Lower lobe of right lung (tissue), 2 donors: ENCODE measurements around the gene RETREG2. TPM values are rescaled to one million over a fixed set of nuclear protein-coding genes. Genes with fewer than 3 reads are reported as not detected.

Experiments used
- ATAC-seq, 2 donors: fragments of 200-7000 bp; cut with Tn5 transposase; one replicate each; pipeline ENCODE4 v1.9.1; 2020 to 2022; ENCODE audit warnings: mild to moderate bottlenecking in 2 of 2, moderate library complexity in 2 of 2
- DNase-seq: peaks from one replicate; pipeline ENCODE4 v3.0.0-alpha.2; 2020
- H3K27ac ChIP-seq: fragments of 200-600 bp; one replicate; pipeline ENCODE4 v1.8.0; 2022
- H3K27me3 ChIP-seq: fragments of 200-600 bp; one replicate; pipeline ENCODE4 v1.8.0; 2022; ENCODE audit warnings: low read depth
- H3K36me3 ChIP-seq: fragments of 200-600 bp; one replicate; pipeline ENCODE4 v1.8.0; 2022; ENCODE audit warnings: mild to moderate bottlenecking
- H3K4me1 ChIP-seq: fragments of 200-600 bp; one replicate; pipeline ENCODE4 v1.8.0; 2022
- H3K4me3 ChIP-seq: fragments of 200-600 bp; one replicate; pipeline ENCODE4 v1.8.0; 2022; ENCODE audit warnings: mild to moderate bottlenecking
- H3K9me3 ChIP-seq: fragments of 200-600 bp; one replicate; pipeline ENCODE4 v1.8.0; 2022
- CTCF ChIP-seq: fragments of 200-600 bp; IDR thresholded peaks from one replicate; pipeline ENCODE4 v1.8.0; 2022; ENCODE audit warnings: antibody characterized with exemption, mild to moderate bottlenecking
- intact Hi-C: fragments of 100-400 bp; cut with DNase I; formaldehyde crosslinking; loops from one replicate; pipeline ENCODE4 v1.11.0; 2022
- total RNA-seq: library from RNA; stranded (reverse); fragmentation: NEBNext Ultra II Directional; extraction: Animal tissue kit (Norgen Biotek cat#: 25700); gene quantifications from one replicate; pipeline ENCODE4 v1.2.1, GENCODE V29; 2021
- donor health status: DM: no; HTN: yes; CAD: no; lungs with severe emphysema.

RETREG2 gene
- total RNA-seq, 1 donor from 2014 or later: 82.3 TPM

- Histone ChIP-seq H3K36me3 (peaks cover 52% of the 10 kb centered on the region), H3K27me3 (no peaks in the 10 kb centered on the region), H3K27ac (no peak overlapping the region), H3K4me3 (no peak overlapping the region), H3K9me3 (no peaks in the 10 kb centered on the region), H3K4me1 (peaks cover 19% of the 10 kb centered on the region)
- no peak for ATAC-seq
- no peak for DNase-seq
- intact Hi-C loops: no loop called here
- no peak for TF ChIP-seq CTCF
These were observed 32.3 kb downstream of the RETREG2 start for GRCh38 chr2:219210196-219210885.

- Histone ChIP-seq H3K36me3 (peaks cover 57% of the 10 kb centered on the region), H3K4me3 (no peak overlapping the region)
These were observed 32.8 kb downstream of the RETREG2 start for GRCh38 chr2:219210886-219211362.

GRCh38 chr2:219213026-219213415, 34.9 kb downstream of the RETREG2 start:
- Histone ChIP-seq H3K27me3 (no peaks in the 10 kb centered on the region), H3K4me1 (peaks cover 20% of the 10 kb centered on the region), H3K36me3 (peaks cover 57% of the 10 kb centered on the region), H3K9me3 (no peaks in the 10 kb centered on the region), H3K27ac (no peak overlapping the region), H3K4me3 (no peak overlapping the region)
- no peak for DNase-seq
- intact Hi-C loops: no loop called here
- ATAC-seq: no peak
- no peak for TF ChIP-seq CTCF

More at GRCh38 chr2:219210886-219211362, 32.8 kb downstream of the RETREG2 start:
- intact Hi-C loops: no loop called here
- ATAC-seq (no peak), DNase-seq (no peak)
- no peaks in the 10 kb centered on the region for H3K27me3 ChIP-seq
- no peak for TF ChIP-seq CTCF
- no peaks in the 10 kb centered on the region for H3K9me3 ChIP-seq
- no peak overlapping the region for H3K27ac ChIP-seq
- peaks cover 17% of the 10 kb centered on the region for H3K4me1 ChIP-seq

GRCh38 chr2:219213486-219214071, 35.5 kb downstream of the RETREG2 start:
- H3K27me3 ChIP-seq: no peaks in the 10 kb centered on the region
- DNase-seq (no peak), ATAC-seq (no peak)
- H3K9me3 ChIP-seq: no peaks in the 10 kb centered on the region
- H3K4me1 ChIP-seq: peaks cover 21% of the 10 kb centered on the region
- no peak for TF ChIP-seq CTCF
- intact Hi-C loops: no loop called here
- peaks cover 52% of the 10 kb centered on the region for H3K36me3 ChIP-seq
- H3K27ac ChIP-seq: no peak overlapping the region
- no peak overlapping the region for H3K4me3 ChIP-seq

- no peak overlapping the region for H3K4me3 ChIP-seq
- H3K36me3 ChIP-seq: peaks cover 46% of the 10 kb centered on the region
- no peaks in the 10 kb centered on the region for H3K27me3 ChIP-seq
- no peak for DNase-seq
- no peak for TF ChIP-seq CTCF
- ATAC-seq: no peak
- intact Hi-C loops: no loop called here
- H3K4me1 ChIP-seq: peaks cover 23% of the 10 kb centered on the region
- H3K27ac ChIP-seq: no peak overlapping the region
- no peaks in the 10 kb centered on the region for H3K9me3 ChIP-seq
These were observed 36.1 kb downstream of the RETREG2 start for GRCh38 chr2:219214141-219214540.
